Stimulated activated CD8-positive, alpha-beta memory T cell treated with anti-CD3 and anti-CD28 coated beads, Interleukin-7, amount 100 ng/mL, for 4 hours (primary cell): ENCODE data around the gene CPNE7.

ENCODE experiments used
- DNase-seq, 2 donors: peaks; one replicate each; pipeline ENCODE4 v3.0.0-alpha.2; 2020; ENCODE audit warnings: low read depth in 2 of 2

The CPNE7 gene

DNA sequence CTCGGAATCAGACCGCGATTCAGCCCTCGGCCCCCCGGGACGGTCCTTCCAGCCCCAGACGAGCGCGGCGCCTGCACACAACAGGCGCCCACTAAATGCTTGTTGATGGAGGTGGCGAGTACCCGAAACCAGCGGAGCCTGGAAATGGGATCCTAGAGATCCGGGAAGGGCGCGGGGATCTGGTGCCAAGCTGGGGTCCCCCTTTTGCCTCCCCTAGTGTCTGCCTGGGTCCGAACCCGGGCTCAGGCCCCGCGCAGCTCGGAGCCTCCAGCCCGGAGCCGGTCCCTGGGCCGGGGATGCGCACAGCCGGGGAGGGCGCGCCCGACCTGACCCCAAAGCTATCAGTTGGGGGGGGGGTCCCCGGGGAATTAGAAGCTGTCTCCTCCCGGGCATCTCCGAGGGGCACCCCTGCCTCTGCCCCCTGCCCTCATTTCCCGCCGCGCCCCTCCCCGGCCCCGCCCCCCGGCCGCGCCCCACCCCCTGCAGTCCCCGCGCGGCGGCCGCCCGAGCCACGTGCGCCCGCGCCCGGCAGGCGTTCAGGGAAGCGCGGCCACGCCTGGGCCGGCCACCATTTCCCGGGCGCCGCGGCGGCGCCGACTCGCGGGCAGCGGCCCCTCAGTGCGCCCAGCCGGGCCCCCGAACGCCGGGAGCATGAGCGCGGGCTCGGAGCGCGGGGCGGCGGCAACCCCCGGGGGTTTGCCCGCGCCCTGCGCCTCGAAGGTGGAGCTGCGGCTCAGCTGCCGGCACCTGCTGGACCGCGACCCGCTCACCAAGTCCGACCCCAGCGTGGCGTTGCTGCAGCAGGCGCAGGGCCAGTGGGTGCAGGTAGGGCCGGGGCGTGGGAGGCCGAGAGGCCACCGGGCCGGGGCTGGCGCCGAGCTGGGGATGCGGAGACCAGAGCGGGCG, at the start of gene CPNE7:
Gene CPNE7, plus strand, starts transcription at position 512 of the 906 bp plus-strand sequence. Its CDS starts 140 bp downstream, at position 652.
- DNase-seq, result no peak

DNA sequence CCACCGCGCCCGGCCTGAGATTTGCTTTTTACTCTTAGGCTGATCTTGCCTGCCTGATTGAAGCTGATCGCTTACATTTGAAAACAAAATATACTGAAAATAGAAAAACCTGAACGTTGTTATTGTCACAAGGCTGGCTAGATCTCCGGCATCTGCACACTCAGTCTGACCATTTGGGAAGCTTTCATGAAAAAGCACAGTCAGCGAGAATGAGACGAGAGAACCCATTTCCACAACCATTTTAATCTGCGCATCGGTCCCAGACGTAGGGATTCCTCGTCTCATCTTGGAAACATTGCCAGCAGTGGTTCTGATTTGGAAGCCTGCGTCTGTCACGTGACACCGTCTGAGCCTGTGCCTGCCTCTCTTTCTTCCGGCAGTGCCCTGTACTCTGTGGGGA, 46.5 kb upstream of the CPNE7 start:
- no peak for DNase-seq

DNA sequence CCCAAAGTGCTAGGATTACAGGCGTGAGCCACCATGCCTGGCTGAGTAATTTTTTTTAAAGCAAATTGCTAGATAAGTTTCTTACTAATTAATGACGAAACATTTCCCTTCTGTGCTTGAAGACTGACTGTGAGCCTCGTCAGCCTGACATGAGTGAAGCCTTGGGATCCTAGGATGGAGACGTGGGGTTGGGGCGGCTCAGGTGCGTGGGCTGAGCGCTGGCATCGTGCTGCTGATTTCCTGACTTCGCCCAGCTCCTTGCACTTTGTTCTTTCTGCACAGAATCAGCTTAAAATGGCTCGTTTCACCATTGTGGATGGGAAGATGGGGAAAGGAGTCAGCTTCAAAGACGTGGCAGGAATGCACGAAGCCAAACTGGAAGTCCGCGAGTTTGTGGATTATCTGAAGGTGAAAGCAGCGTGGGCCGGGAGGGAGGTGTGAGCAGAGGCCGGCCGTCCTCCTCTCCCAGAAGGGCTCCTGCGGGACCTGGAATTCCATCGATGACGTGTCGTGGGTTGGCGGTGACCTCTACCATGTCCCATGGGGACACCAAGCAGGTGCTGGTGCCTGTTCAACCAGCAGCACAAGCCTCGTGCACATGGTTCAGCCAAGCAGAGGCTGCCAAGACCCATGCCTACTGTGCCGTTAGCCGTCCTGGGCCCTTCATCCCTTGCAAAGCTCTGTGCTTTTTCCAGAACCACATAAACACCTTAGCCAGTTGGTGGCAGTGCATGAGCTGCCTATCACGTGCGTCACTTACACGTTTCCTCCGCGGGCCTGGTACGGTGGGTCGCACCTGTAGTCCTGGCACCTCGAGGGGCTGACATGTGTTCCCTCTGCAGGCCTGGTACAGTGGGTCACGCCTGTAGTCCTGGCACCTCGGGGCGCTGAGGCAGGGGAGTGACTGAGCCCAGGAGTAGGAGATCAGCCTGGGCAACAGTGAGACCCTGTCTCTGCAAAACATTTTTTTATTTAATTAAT, 44.9 kb upstream of the CPNE7 start:
- no peak for DNase-seq

- DNase-seq, result no peak
These were observed 43.6 kb upstream of the CPNE7 start for GRCh38 chr16:89531821-89532526.

GRCh38 chr16:89534252-89534756, 41.3 kb upstream of the CPNE7 start:
- no peak for DNase-seq

DNA sequence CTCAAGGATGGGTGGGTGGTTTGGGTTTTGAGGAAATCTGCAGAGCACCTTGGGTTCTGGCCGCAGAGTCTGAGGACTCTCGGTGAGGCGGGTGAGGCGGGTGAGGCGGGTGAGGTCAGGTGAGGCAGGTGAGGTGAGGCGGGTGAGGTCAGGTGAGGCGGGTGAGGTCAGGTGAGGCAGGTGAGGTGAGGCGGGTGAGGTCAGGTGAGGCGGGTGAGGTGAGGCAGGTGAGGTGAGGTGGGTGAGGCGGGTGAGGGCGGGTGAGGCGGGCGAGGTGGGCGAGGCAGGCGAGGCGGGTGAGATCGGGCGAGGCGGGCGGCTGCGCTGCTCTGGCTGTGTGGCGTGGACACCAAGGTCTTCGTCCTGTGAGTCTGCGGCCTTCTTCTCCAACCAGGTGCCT, 39.2 kb upstream of the CPNE7 start:
- DNase-seq, result no peak

GRCh38 chr16:89536886-89537548, 38.5 kb upstream of the CPNE7 start:
- no peak for DNase-seq

DNA sequence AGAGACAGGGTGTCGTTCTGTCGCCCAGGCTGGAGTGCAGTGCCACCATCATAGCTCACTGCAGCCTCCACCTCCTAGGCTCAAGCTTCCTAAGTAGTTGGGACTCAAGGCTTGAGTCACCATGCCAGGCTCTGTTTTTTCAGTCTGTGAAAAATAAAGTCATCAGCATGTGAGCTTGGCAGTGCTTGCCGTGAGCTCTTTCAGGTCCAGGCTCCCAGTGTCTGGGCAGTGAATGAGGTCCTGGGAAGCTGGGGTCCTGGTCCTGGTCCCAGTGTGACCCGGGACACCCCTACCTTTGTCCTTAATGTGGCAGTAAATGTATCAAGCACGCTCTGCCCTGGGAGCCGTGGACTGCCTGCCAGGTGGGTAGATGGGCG, 38.0 kb upstream of the CPNE7 start:
- no peak for DNase-seq

GRCh38 chr16:89538286-89538685, 37.3 kb upstream of the CPNE7 start:
- no peak for DNase-seq

GRCh38 chr16:89540557-89540956, 35.0 kb upstream of the CPNE7 start:
- DNase-seq, result no peak

DNA sequence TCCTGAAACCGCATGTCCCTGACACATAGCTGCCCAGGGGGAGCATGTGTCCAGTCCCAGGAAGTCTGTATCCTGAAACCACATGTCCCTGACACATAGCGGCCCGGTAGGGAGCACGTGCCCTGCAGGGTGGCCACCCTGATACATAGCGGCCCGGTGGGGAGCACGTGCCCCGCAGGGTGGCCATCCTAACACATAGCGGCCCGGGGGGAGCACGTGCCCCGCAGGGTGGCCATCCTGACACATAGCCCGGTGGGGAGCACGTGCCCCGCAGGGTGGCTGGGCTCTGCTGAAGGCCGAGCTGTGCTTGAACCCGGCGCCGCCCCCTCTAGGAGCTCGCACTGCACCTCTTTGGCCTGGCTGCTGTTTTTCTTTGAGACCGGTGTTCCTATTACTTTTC, 33.8 kb upstream of the CPNE7 start:
- no peak for DNase-seq

DNA sequence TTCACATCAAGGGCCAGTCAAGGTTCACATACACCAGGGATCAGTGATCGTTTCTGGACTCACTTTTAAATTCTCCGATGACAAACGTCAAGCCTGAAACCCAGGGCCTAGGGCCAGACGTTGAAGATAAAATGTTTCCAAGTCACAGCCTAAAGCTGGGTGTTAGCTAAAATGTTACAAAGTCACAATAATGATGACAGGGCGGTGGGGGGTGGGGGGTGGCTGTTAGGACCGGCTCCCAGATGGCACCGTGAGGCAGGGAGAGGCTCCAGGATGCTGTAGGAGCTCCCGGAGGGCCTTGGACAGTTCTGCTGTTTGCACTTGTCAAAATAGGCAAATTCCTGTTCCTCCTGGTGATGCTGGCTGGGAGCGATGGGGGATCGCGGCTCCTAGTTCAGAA, 31.4 kb upstream of the CPNE7 start:
- DNase-seq, result no peak

GRCh38 chr16:89544713-89545043, 30.9 kb upstream of the CPNE7 start:
- DNase-seq, result no peak

DNA sequence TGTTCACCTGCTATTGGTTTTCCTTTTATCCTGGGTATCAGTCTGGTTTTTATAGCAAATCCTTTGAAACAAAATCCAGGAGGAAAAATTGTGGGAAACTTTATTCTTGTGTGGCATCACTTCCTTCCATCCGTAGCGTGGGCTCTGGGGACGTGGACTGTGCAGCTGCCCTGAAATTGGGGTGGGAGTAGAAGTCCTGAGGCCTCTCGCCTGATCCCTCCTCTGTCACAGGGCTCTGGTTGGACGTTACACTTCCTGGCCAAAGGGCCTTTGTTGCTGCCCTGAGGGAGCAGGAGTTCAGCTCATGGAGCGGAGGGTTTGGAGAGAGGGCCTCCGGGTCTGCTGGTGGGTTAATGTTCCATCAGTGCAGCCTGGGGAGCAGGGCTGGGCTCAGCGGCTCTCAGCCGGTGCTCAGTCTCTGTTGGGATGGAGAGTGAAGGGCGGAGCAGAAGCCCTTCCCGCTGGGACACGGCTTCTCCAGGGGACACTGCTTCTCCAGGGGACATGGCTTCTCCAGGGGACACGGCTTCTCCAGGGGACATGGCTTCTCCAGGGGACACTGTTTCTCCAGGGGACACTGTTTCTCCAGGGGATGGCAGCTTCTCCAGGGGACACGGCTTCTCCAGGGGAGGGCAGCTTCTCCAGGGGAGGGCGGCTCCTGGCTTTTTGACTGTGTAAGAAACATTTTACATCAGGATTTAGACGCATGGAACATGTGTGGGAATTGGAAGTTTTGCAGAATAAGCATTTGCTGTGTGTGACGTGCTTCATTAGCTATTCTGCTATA, 30.3 kb upstream of the CPNE7 start:
- DNase-seq, result no peak

DNA sequence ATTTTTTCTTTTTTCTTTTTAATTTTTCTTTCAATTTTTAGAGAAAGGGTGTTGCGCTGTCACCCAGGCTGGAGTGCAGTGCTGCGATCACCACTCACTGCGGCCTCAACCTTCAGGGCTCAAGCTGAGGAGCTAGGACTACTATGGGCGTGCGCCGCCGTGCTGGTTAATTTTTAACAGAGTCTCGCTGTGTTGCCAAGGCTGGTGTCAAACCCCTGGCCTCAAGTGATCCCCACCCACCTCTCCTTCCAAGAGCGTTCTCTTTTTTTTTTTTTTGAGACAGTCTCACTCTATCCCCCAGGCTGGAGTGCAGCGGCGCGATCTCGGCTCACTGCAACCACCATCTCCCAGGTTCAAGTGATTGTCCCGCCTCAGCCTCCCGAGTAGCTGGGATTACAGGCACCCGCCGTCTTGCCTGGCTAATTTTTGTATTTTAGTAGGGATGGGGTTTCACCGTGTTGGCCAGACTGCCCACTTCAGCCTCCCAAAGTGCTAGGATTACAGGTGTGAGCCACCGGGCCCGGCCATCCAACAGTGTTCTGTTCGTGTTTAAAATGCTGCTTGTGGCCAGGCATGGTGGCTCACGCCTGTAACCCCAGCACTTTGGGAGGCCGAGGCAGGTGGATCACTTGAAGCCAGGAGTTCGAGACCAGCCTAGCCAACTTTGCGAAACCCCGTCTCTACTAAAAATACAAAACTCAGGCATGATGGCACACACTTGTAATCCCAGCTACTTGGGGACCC, 29.6 kb upstream of the CPNE7 start:
- no peak for DNase-seq

- no peak for DNase-seq
These were observed 28.8 kb upstream of the CPNE7 start for GRCh38 chr16:89546781-89547180.

DNA sequence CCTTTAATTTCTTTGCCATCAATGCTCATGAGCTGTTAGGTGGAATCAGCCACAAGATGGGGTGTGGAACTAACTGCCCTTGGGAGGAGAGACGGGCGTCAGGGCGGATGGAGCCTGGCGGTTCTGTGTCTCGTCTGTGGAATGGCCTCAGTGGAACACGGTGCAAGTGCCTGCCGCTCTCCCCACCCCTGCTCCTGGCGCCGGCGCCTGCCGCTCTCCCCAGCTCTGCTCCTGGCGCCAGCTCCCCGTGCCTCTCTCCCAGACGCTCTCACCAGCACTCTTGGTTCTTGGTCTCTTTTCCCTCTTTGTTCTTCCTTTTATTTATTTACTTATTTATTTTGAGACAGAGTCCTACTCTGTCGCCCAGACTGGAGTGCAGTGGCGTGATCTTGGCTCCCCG, 28.3 kb upstream of the CPNE7 start:
- no peak for DNase-seq

- no peak for DNase-seq
These were observed 27.7 kb upstream of the CPNE7 start for GRCh38 chr16:89547860-89548259.

- DNase-seq, result no peak
These were observed 27.1 kb upstream of the CPNE7 start for GRCh38 chr16:89548344-89549006.
